Measurements from ENCODE around the gene CORO1A.

- TF ChIP-seq CTCF (IDR thresholded peaks at IDR 0.05) (no peak), ZFX (IDR thresholded peaks at IDR 0.05; ENCODE audit: borderline replicate concordance) (no peak)
These were observed 41.7 kb upstream of the CORO1A start for GRCh38 chr16:30141750-30142149.
